RWPE2 (cell line): ENCODE measurements around the gene GLT1D1.

Source experiments
- ATAC-seq: fragments of 200-7000 bp; cut with Tn5 transposase; 3 replicates; pipeline ENCODE4 v1.9.1; 2021; ENCODE audit warnings: low read depth
- DNase-seq: peaks from one replicate; pipeline ENCODE4 v3.0.0-alpha.2; 2020; ENCODE audit warnings: low spot score
- H3K27ac ChIP-seq: fragments of 450-650 bp; 2 replicates; pipeline ENCODE4 v1.5.1; 2017; ENCODE audit warnings: mild to moderate bottlenecking; ENCODE audit not compliant: poor library complexity, severe bottlenecking
- H3K27me3 ChIP-seq: fragments of 250-450 bp; sonication (Bioruptor Pico); 2 replicates; pipeline ENCODE4 v1.5.1; 2021; ENCODE audit warnings: mild to moderate bottlenecking, moderate library complexity; ENCODE audit not compliant: insufficient read depth, poor library complexity, severe bottlenecking
- H3K36me3 ChIP-seq: fragments of 250-450 bp; sonication (Bioruptor Pico); 2 replicates; pipeline ENCODE4 v1.5.1; 2020; ENCODE audit warnings: low read depth, mild to moderate bottlenecking, moderate library complexity
- H3K4me1 ChIP-seq: fragments of 250-450 bp; sonication (Bioruptor Pico); 2 replicates; pipeline ENCODE4 v1.5.1; 2021; ENCODE audit warnings: mild to moderate bottlenecking, moderate library complexity; ENCODE audit not compliant: insufficient read depth, poor library complexity, severe bottlenecking
- H3K4me3 ChIP-seq: fragments of 250-450 bp; sonication (Bioruptor Pico); 2 replicates; pipeline ENCODE4 v1.5.1; 2021; ENCODE audit warnings: mild to moderate bottlenecking, moderate library complexity; ENCODE audit not compliant: severe bottlenecking
- H3K9me3 ChIP-seq: fragments of 250-450 bp; sonication (Bioruptor Pico); 2 replicates; pipeline ENCODE4 v1.5.1; 2021; ENCODE audit warnings: mild to moderate bottlenecking, moderate library complexity; ENCODE audit not compliant: severe bottlenecking
- TF ChIP-seq, protein P1 (sequence below): fragments of 450-650 bp; IDR thresholded peaks from one replicate; pipeline ENCODE4 v1.5.1; 2017; ENCODE audit warnings: mild to moderate bottlenecking, moderate library complexity; ENCODE audit not compliant: poor library complexity, severe bottlenecking

The GLT1D1 gene

DNA sequence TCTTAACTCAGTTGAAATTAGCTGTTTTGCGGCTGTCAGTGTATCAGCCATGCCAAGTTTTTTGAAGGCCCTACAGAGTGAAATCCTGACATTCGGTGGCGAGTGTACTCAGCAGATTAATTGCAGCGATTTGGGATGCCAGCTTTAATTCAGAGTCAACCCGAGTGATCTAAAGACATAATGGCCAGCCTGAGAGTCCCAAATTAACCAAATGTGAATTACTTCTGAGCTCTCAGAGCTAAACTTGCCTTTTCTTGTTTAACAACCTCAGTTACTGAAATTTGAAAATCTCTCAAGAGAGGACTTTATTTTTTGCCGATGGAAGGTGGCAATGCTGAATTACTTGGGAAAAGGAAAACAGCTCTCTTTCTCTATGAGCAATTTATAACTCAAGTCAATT, 148.5 kb downstream of the GLT1D1 start:
- no peaks in the 10 kb centered on the region for H3K4me1 ChIP-seq
- ATAC-seq = no peak
- H3K9me3 ChIP-seq = no peaks in the 10 kb centered on the region
- no peaks in the 10 kb centered on the region for H3K36me3 ChIP-seq
- no peak overlapping the region for H3K4me3 ChIP-seq
- H3K27me3 ChIP-seq = no peaks in the 10 kb centered on the region
- no peak for DNase-seq
- H3K27ac ChIP-seq = no peak overlapping the region
- TF ChIP-seq, protein P1, sequence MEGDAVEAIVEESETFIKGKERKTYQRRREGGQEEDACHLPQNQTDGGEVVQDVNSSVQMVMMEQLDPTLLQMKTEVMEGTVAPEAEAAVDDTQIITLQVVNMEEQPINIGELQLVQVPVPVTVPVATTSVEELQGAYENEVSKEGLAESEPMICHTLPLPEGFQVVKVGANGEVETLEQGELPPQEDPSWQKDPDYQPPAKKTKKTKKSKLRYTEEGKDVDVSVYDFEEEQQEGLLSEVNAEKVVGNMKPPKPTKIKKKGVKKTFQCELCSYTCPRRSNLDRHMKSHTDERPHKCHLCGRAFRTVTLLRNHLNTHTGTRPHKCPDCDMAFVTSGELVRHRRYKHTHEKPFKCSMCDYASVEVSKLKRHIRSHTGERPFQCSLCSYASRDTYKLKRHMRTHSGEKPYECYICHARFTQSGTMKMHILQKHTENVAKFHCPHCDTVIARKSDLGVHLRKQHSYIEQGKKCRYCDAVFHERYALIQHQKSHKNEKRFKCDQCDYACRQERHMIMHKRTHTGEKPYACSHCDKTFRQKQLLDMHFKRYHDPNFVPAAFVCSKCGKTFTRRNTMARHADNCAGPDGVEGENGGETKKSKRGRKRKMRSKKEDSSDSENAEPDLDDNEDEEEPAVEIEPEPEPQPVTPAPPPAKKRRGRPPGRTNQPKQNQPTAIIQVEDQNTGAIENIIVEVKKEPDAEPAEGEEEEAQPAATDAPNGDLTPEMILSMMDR = no peak

DNA sequence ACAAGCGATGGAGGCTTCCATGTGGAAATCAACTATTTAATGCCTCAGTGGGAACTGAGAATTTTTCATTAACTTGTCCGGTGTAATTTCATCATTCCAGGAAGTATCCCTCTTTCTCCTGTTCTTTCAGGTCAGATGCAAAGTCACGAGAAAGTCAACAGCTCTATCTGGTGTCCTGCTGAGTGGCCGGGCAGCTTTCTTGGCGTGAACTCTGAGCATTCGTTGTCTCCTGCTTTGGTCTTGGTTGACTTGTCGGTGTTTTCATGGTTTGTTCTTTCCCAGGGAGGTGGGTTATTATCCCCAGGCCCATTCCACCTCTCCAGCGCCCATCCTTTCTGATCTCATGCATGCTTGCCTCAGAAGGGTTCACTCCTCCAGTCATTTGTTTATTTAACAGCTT, 149.1 kb downstream of the GLT1D1 start:
- H3K27ac ChIP-seq = no peak overlapping the region
- H3K4me1 ChIP-seq = no peaks in the 10 kb centered on the region
- H3K36me3 ChIP-seq = no peaks in the 10 kb centered on the region
- ATAC-seq = no peak
- H3K27me3 ChIP-seq = no peaks in the 10 kb centered on the region
- no peak for DNase-seq
- no peak overlapping the region for H3K4me3 ChIP-seq
- H3K9me3 ChIP-seq = no peaks in the 10 kb centered on the region
- TF ChIP-seq, protein P1 = no peak

DNA sequence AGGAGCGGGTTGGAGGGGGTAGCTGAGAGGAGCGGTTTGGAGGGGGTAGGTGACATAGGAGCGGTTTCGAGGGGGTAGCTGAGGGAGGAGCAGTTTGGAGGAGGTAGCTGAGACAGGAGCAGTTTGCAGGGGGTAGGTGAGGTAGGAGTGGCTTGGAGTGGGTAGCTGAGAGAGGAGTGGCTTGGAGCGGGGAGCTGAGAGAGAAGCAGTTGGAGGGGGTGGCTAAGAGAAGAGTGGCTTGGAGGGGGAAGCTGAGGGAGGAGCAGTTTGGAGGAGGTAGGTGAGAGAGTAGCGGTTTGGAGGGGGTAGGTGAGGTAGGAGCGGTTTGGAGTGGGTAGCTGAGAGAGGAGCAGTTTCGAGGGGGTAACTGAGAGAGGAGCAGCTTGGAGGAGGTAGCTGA, 152.1 kb downstream of the GLT1D1 start:
- Histone ChIP-seq H3K27me3 (no peaks in the 10 kb centered on the region), H3K27ac (no peak overlapping the region), H3K4me3 (no peak overlapping the region), H3K9me3 (no peaks in the 10 kb centered on the region), H3K4me1 (no peaks in the 10 kb centered on the region), H3K36me3 (no peaks in the 10 kb centered on the region)
- TF ChIP-seq, protein P1 = no peak
- no peak for DNase-seq
- no peak for ATAC-seq

DNA sequence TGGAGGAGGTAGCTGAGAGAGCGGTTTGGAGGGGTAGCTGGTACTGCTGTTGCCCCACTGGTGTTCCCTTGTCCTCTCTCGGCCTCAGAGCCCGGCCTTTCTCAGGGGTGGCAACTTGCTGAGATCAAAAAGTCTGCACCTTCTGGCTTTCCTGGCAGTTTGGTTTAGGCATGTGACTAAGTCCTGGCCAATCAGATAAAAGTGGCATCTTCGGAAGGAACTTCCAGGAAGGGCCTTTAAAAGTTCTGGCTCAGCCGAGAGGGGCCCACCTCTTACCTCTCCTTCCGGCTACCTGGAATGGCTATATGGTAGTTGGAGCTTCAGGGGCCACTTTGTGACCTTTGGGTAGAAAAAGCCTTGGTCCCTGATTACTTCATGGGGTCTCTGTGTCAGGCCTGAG, 152.6 kb downstream of the GLT1D1 start:
- Histone ChIP-seq H3K27me3 (no peaks in the 10 kb centered on the region), H3K4me1 (no peaks in the 10 kb centered on the region), H3K9me3 (no peaks in the 10 kb centered on the region), H3K36me3 (no peaks in the 10 kb centered on the region), H3K27ac (no peak overlapping the region), H3K4me3 (no peak overlapping the region)
- no peak for ATAC-seq
- no peak for DNase-seq
- TF ChIP-seq, protein P1 = no peak

DNA sequence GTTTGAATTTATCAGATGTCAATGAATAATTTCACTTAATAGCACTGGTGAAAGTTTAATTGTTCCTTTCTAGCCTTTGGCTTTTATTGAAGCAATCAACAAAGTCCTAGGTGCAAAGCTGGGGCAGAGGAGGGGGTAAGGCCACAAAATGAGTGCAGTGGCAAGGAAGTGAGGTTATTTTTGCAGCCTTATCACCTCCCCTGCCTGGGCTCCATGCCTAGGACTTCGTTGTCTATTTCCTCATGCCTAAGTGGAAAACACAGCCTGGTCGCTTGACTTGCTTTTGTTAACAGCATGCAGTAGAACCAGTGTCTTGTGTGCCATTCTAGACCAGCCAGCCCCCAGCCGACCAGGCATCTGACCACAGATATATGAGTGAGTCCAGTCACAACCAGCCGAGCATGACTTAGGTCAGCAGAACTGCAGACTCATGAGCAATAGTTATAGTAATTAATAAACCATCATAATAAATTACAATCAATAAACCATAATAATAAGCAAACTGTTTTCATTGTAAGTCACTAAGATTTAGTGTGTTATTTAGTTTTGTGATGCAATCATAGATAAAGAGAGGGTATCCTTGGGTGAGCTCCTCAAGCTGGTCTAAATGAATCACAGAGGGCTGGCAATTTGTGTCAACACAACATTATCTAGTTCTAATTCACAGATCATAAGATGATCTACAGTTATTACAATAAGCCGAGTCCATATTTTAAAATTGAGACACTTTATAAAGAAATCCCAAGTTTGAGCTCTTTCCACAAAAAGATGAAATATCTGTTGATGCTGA, 156.8 kb downstream of the GLT1D1 start:
- DNase-seq (no peak), ATAC-seq (no peak)
- TF ChIP-seq, protein P1 = no peak
- no peaks in the 10 kb centered on the region for H3K4me1 ChIP-seq
- H3K4me3 ChIP-seq = no peak overlapping the region
- no peaks in the 10 kb centered on the region for H3K36me3 ChIP-seq
- H3K27ac ChIP-seq = no peak overlapping the region
- H3K27me3 ChIP-seq = no peaks in the 10 kb centered on the region
- no peaks in the 10 kb centered on the region for H3K9me3 ChIP-seq
